Stimulated activated CD4-positive, alpha-beta T cell treated with anti-CD3 and anti-CD28 coated beads, Interleukin-1b, Interleukin-23, amount 100 ng/mL, for 24 hours (primary cell): ENCODE results near the gene MAD1L1.
"Not testable (repeated sequence)": the region's sequence is repeated elsewhere in the genome, so short reads cannot be mapped to it uniquely, and the experiment has no call there.

Source experiments
- DNase-seq, 4 experiments: peaks; one replicate each; pipeline ENCODE4 v3.0.0-alpha.2; 2020; ENCODE audit warnings: low read depth in 4 of 4, low spot score in 1 of 4

Gene MAD1L1

GRCh38 chr7:1872191-1873069 lies 360.3 kb downstream of the MAD1L1 start:
- no peak for DNase-seq

- DNase-seq: no peak
Observed at GRCh38 chr7:1869452-1870130, 363.2 kb downstream of the MAD1L1 start.

GRCh38 chr7:1868516-1869165 lies 364.1 kb downstream of the MAD1L1 start:
- no peak for DNase-seq

- DNase-seq: no peak
Observed at GRCh38 chr7:1867370-1868260, 365.1 kb downstream of the MAD1L1 start.

GRCh38 chr7:1866601-1867000 lies 366.1 kb downstream of the MAD1L1 start:
- no peak for DNase-seq

GRCh38 chr7:1865571-1866255 lies 367.0 kb downstream of the MAD1L1 start:
- no peak for DNase-seq

- no peak for DNase-seq
Observed at GRCh38 chr7:1865000-1865555, 367.7 kb downstream of the MAD1L1 start.

- DNase-seq: no peak
Observed at GRCh38 chr7:1864161-1864940, 368.4 kb downstream of the MAD1L1 start.

- DNase-seq: no peak
Observed at GRCh38 chr7:1863091-1863900, 369.4 kb downstream of the MAD1L1 start.

- DNase-seq: no peak
Observed at GRCh38 chr7:1862560-1862959, 370.2 kb downstream of the MAD1L1 start.

- no peak for DNase-seq
Observed at GRCh38 chr7:1861799-1862458, 370.8 kb downstream of the MAD1L1 start.

GRCh38 chr7:1860881-1861798 lies 371.6 kb downstream of the MAD1L1 start:
- DNase-seq: not testable (repeated sequence)

GRCh38 chr7:1859266-1860035 lies 373.3 kb downstream of the MAD1L1 start:
- no peak for DNase-seq

- no peak for DNase-seq
Observed at GRCh38 chr7:1858435-1859265, 374.1 kb downstream of the MAD1L1 start.
